Measurements from ENCODE around the gene BUD13. TPM values are rescaled to one million over a fixed set of nuclear protein-coding genes. Genes with fewer than 3 reads are reported as not detected.
"Not testable (repeated sequence)": the region's sequence is repeated elsewhere in the genome, so short reads cannot be mapped to it uniquely, and the experiment has no call there.

Gene BUD13
- total and polyA plus RNA-seq, 8 donors: 12.5 to 41.2 (median 33.4) TPM

GRCh38 chr11:116773203-116774097 lies 663 bp upstream of the BUD13 start:
- peak overlapping the region; percentile 50 to 97 for H3K4me3 ChIP-seq
- ATAC-seq: peak; percentile 68
- peak overlapping the region; percentile 89 to 93 for H3K27ac ChIP-seq
- H3K4me1 ChIP-seq: peaks cover 6 to 33% of the 10 kb centered on the region in 2 donors
- DNase-seq: no peak
- no peak for TF ChIP-seq CTCF (IDR thresholded peaks at IDR 0.05)
- H3K27me3 ChIP-seq: no peaks in the 10 kb centered on the region
- intact Hi-C loops (cut with DNase I): no loop called here
- H3K9me3 ChIP-seq: no peaks in the 10 kb centered on the region
- peaks cover 0 to 39% of the 10 kb centered on the region in 2 donors for H3K36me3 ChIP-seq

DNA sequence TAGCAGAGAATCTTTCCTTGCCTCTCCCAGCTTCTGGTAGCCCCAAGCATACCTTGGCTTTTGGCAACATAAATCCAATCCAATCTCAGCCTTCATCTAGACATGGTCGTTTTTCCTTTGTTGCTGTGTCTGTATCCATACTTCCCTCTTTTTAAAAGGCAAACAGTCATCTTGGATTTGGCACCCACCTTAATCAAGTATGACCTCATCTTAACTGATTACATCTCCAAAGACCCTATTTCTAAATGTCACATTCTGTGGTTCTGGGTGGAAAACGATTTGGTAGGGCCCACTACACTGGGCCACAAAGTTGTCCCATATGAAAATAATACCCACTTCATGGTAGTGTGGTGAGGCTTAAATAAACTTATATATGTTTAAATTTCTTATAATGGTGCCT lies 852 bp downstream of the BUD13 start:
- H3K27ac ChIP-seq: peak overlapping the region; percentile 89 to 93
- ATAC-seq (no peak), DNase-seq (no peak)
- H3K36me3 ChIP-seq: peaks cover 0 to 25% of the 10 kb centered on the region in 2 donors
- H3K4me3 ChIP-seq: peak overlapping the region; percentile 50 to 97
- H3K9me3 ChIP-seq: no peaks in the 10 kb centered on the region
- no peaks in the 10 kb centered on the region for H3K27me3 ChIP-seq
- peaks cover 6 to 33% of the 10 kb centered on the region in 2 donors for H3K4me1 ChIP-seq
- no peak for TF ChIP-seq CTCF (IDR thresholded peaks at IDR 0.05)
- intact Hi-C loops (cut with DNase I): no loop called here

DNA sequence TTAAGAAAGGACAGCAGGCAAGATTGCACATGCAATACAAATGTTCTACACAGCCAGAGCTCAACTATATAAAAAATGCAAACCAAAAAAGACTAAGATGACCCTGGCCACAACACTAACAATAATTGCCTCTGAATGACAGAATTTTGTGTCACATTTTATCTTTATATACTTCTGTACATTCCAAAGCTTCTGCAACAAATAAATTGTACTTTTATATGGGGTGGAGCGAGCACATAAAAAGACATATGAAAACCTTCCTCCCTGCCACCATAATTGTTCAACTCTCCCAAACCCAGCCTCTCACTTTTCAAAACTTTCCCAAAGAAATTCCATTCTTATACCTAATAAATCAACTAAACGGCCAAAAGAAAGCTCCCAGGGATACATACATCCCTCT lies 10.7 kb downstream of the BUD13 start:
- no peaks in the 10 kb centered on the region for H3K4me1 ChIP-seq
- H3K4me3 ChIP-seq: no peak overlapping the region
- ATAC-seq: no peak
- intact Hi-C loops (cut with DNase I): no loop called here
- H3K36me3 ChIP-seq: peaks cover 0 to 82% of the 10 kb centered on the region in 2 donors
- DNase-seq: no peak
- no peaks in the 10 kb centered on the region for H3K9me3 ChIP-seq
- no peak overlapping the region for H3K27ac ChIP-seq
- TF ChIP-seq CTCF (IDR thresholded peaks at IDR 0.05): no peak
- H3K27me3 ChIP-seq: no peaks in the 10 kb centered on the region

- not testable (repeated sequence) for ATAC-seq, DNase-seq
- peaks cover 0 to 99% of the 10 kb centered on the region in 2 donors for H3K36me3 ChIP-seq
Observed at GRCh38 chr11:116756044-116756443, 16.7 kb downstream of the BUD13 start.

GRCh38 chr11:116750070-116750718 lies 22.6 kb downstream of the BUD13 start:
- Histone ChIP-seq H3K36me3 (peaks cover 0 to 97% of the 10 kb centered on the region in 2 donors), H3K4me3 (no peak overlapping the region)
- ATAC-seq: no peak

More at GRCh38 chr11:116756044-116756443, 16.7 kb downstream of the BUD13 start:
- H3K4me1 ChIP-seq; H3K4me3 ChIP-seq; H3K27ac ChIP-seq; H3K27me3 ChIP-seq; H3K9me3 ChIP-seq; intact Hi-C loops (cut with DNase I): not testable (repeated sequence)

More at GRCh38 chr11:116750070-116750718, 22.6 kb downstream of the BUD13 start:
- intact Hi-C loops (cut with DNase I): no loop called here
- H3K27me3 ChIP-seq: no peaks in the 10 kb centered on the region
- no peak overlapping the region for H3K27ac ChIP-seq
- H3K9me3 ChIP-seq: no peaks in the 10 kb centered on the region
- TF ChIP-seq CTCF (IDR thresholded peaks at IDR 0.05): no peak
- no peak for DNase-seq
- H3K4me1 ChIP-seq: peaks cover 5% of the 10 kb centered on the region in 2 donors
